Keratinocyte (primary cell): ENCODE measurements around the gene GPR34.

Experiments
- CTCF ChIP-seq, 3 experiments: IDR thresholded peaks in 1 of 3; conservative IDR thresholded peaks in 1 of 3; optimal IDR thresholded peaks in 1 of 3; 2 replicates in 2 of 3; 3 replicates in 1 of 3; pipeline versions ENCODE3 to v1.5.1; 2011; ENCODE audit warnings: low read length in 3 of 3, mild to moderate bottlenecking in 3 of 3, moderate library complexity in 2 of 3, control low read depth in 1 of 3, inconsistent platforms in 1 of 3; ENCODE audit not compliant: insufficient read depth in 2 of 3; ENCODE audit errors: extremely low read depth in 1 of 3
- EZH2 ChIP-seq: IDR thresholded peaks from one replicate; pipeline ENCODE4 v1.6.1; 2012; ENCODE audit warnings: inconsistent platforms, mild to moderate bottlenecking, low read length, moderate library complexity

- TF ChIP-seq CTCF (optimal IDR thresholded peaks at IDR 0.05 in 1 of 3, IDR thresholded peaks at IDR 0.05 in 1 of 3, conservative IDR thresholded peaks at IDR 0.05 in 1 of 3; ENCODE audit: extremely low read depth in 1 of 3, insufficient read depth in 2 of 3, low read length in 3 of 3) = no peak
- no peak for TF ChIP-seq EZH2
These were observed 19.7 kb downstream of the GPR34 start for GRCh38 chrX:41708486-41708885.
